Endothelial cell of umbilical vein (primary cell): ENCODE measurements around the gene DGKI. TPM values are rescaled to one million over a fixed set of nuclear protein-coding genes. Genes with fewer than 3 reads are reported as not detected.

Source experiments
- BruUV-seq: library from RNA; stranded (reverse); fragments of 400-500 nt; replicated peaks from 2 replicates; lab custom pipeline; 2021; lab: Mats Ljungman, UMichigan
- CTCF ChIA-PET: fragments of 300-600, 350-600 bp; sonication (Branson Sonifier 250); formaldehyde crosslinking; loops from one replicate; lab custom pipeline; 2021; ENCODE audit warnings: antibody characterized with exemption, inconsistent platforms; lab: Charles Lee
- POLR2A ChIA-PET: fragments of 300-600, 350-600 bp; sonication (Branson Sonifier 250); formaldehyde crosslinking; loops from one replicate; lab custom pipeline; 2021; ENCODE audit warnings: antibody characterized with exemption, inconsistent platforms; lab: Charles Lee
- DNase-seq: peaks from one replicate; pipeline ENCODE4 v3.0.0-alpha.2; 2011; ENCODE audit warnings: low read depth, low spot score
- FAIRE-seq: peaks from 2 replicates; lab custom pipeline; 2011; peaks lifted over from hg19 to GRCh38; lab: Jason Lieb, UNC
- H2AFZ ChIP-seq: 2 replicates; pipeline ENCODE4 v1.6.0; 2012; ENCODE audit warnings: low read depth, low read length, control low read depth, inconsistent platforms
- H3K27ac ChIP-seq: 2 replicates; pipeline ENCODE4 v1.5.1; 2011; ENCODE audit warnings: low read depth, mild to moderate bottlenecking, control low read depth, low read length, moderate library complexity; ENCODE audit not compliant: insufficient read depth
- H3K27me3 ChIP-seq, 2 experiments: 2 replicates each; pipeline versions ENCODE4 v1.6.0 to v1.6.1; 2011; ENCODE audit warnings: low read length in 2 of 2, mixed read lengths in 1 of 2; ENCODE audit not compliant: control insufficient read depth in 2 of 2, insufficient read depth in 2 of 2
- H3K36me3 ChIP-seq, 2 experiments: 2 replicates in 1 of 2; 3 replicates in 1 of 2; pipeline ENCODE4 v1.5.1; 2011; ENCODE audit warnings: low read length in 2 of 2, mild to moderate bottlenecking in 1 of 2, moderate library complexity in 1 of 2; ENCODE audit not compliant: control insufficient read depth in 2 of 2, insufficient read depth in 2 of 2; ENCODE audit errors: extremely low read depth in 1 of 2
- H3K4me1 ChIP-seq: 3 replicates; pipeline ENCODE4 v1.5.1; 2011; ENCODE audit warnings: mild to moderate bottlenecking, low read length; ENCODE audit not compliant: control insufficient read depth, insufficient read depth; ENCODE audit errors: extremely low read depth
- H3K4me2 ChIP-seq: 2 replicates; pipeline ENCODE4 v1.6.1; 2011; ENCODE audit warnings: low read length, control low read depth, mixed read lengths; ENCODE audit not compliant: insufficient read depth
- H3K4me3 ChIP-seq, 3 experiments: fragments of 200-600 bp in 1 of 3; sonication (generic), shearing (Covaris generic) in 1 of 3; replicated peaks in 1 of 3; 2 replicates each; pipeline ENCODE4 v1.5.1; 2011 to 2016; ENCODE audit warnings: control low read depth in 3 of 3, low read length in 3 of 3, mild to moderate bottlenecking in 2 of 3, inconsistent platforms in 1 of 3, low read depth in 1 of 3, moderate library complexity in 1 of 3; ENCODE audit not compliant: insufficient read depth in 1 of 3
- H3K79me2 ChIP-seq: 2 replicates; pipeline ENCODE4 v1.6.0; 2012; ENCODE audit warnings: low read length, inconsistent platforms; ENCODE audit not compliant: control insufficient read depth, insufficient read depth
- H3K9ac ChIP-seq: replicated peaks from 2 replicates; pipeline ENCODE3; 2011; ENCODE audit warnings: low read length, control low read depth; ENCODE audit not compliant: insufficient read depth; ENCODE audit errors: extremely low read depth
- H3K9me1 ChIP-seq: replicated peaks from 3 replicates; pipeline ENCODE4 v1.6.0; 2011; ENCODE audit warnings: mild to moderate bottlenecking, low read length; ENCODE audit not compliant: control insufficient read depth, insufficient read depth; ENCODE audit errors: extremely low read depth
- H3K9me3 ChIP-seq: replicated peaks from 2 replicates; pipeline ENCODE4 v1.5.1; 2012; ENCODE audit warnings: low read length, inconsistent platforms; ENCODE audit not compliant: control insufficient read depth, insufficient read depth
- H4K20me1 ChIP-seq: replicated peaks from 2 replicates; pipeline ENCODE3; 2011; ENCODE audit warnings: mild to moderate bottlenecking, low read length; ENCODE audit not compliant: control insufficient read depth, insufficient read depth; ENCODE audit errors: extremely low read depth
- CTCF ChIP-seq, 2 donors: IDR thresholded peaks; 1 replicate in 1 of 2; 2 replicates in 1 of 2; pipeline ENCODE4 v1.5.1; 2011; ENCODE audit warnings: low read length in 2 of 2, mild to moderate bottlenecking in 2 of 2, moderate library complexity in 2 of 2, control low read depth in 1 of 2, inconsistent platforms in 1 of 2, low read depth in 1 of 2; ENCODE audit not compliant: insufficient read depth in 1 of 2; ENCODE audit errors: extremely low read depth in 1 of 2
- FOS ChIP-seq: IDR thresholded peaks from 2 replicates; pipeline ENCODE4 v1.6.1; 2011; ENCODE audit warnings: mild to moderate bottlenecking, low read length, moderate library complexity, borderline replicate concordance; ENCODE audit not compliant: insufficient read depth
- MAX ChIP-seq: IDR thresholded peaks from 2 replicates; pipeline ENCODE4 v1.6.1; 2011; ENCODE audit not compliant: insufficient read depth, insufficient read length
- MYC ChIP-seq: IDR thresholded peaks from one replicate; pipeline ENCODE4 v1.6.1; 2011; ENCODE audit warnings: mild to moderate bottlenecking, low read depth, low read length
- POLR2A ChIP-seq: IDR thresholded peaks from 2 replicates; pipeline ENCODE4 v1.6.1; 2012; ENCODE audit warnings: low read depth, mild to moderate bottlenecking, control low read depth, low read length
- POLR2AphosphoS5 ChIP-seq: IDR thresholded peaks from 2 replicates; pipeline ENCODE4 v1.6.1; 2012; ENCODE audit warnings: low read depth, mild to moderate bottlenecking, control low read depth, low read length, moderate library complexity; ENCODE audit not compliant: insufficient read depth
- dilution Hi-C: fragments of 300-500 bp; cut with MboI; formaldehyde crosslinking; loops from one replicate; pipeline ENCODE4 v1.15.0; 2019; ENCODE audit warnings: low sequenced_read_pairs; ENCODE audit not compliant: extremely low pct_ligation_motif_present
- intact Hi-C: fragments of 100-400 bp; cut with micrococcal nuclease; formaldehyde crosslinking; loops from one replicate; pipeline ENCODE4 v1.10.0; 2022
- polyA plus RNA-seq, 4 experiments: library from polyadenylated mRNA; depleted of rRNA in 3 of 4; stranded (reverse) in 3 of 4; unstranded in 1 of 4; fragments of >200 nt; gene quantifications; 2 replicates each; pipeline versions ENCODE4 v1.2.1 to v1.2.3, GENCODE V29; 2011 to 2012; ENCODE audit warnings: missing spikeins in 1 of 4
- total RNA-seq: library from RNA; stranded (reverse); gene quantifications from 2 replicates; pipeline ENCODE4 v1.2.3, GENCODE V29; 2021

Gene DGKI
- total and polyA plus RNA-seq, 2 donors (not counting 3 experiments of a cell fraction or from before 2014, with no cell fraction given), result 0.11 to 0.51 TPM

GRCh38 chr7:137434946-137435345, 411.8 kb downstream of the DGKI start:
- H4K20me1 ChIP-seq, result no peaks in the 10 kb centered on the region
- CTCF ChIA-PET, result no interaction called here
- H3K9me3 ChIP-seq, result no peaks in the 10 kb centered on the region
- no peaks in the 10 kb centered on the region for H3K27me3 ChIP-seq
- POLR2A ChIA-PET, result no interaction called here
- no peak for DNase-seq
- H3K9ac ChIP-seq, result no peak overlapping the region
- no peak for FAIRE-seq
- BruUV-seq, result no TSS peak
- H3K79me2 ChIP-seq, result no peaks in the 10 kb centered on the region
- no peaks in the 10 kb centered on the region for H3K9me1 ChIP-seq
- no peak overlapping the region for H3K4me3 ChIP-seq
- H3K36me3 ChIP-seq, result no peaks in the 10 kb centered on the region
- intact Hi-C loops (no loop called here), dilution Hi-C loops (no loop called here)
- no peak overlapping the region for H2AFZ ChIP-seq
- H3K27ac ChIP-seq, result no peak overlapping the region
- H3K4me2 ChIP-seq, result no peak overlapping the region
- H3K4me1 ChIP-seq, result no peaks in the 10 kb centered on the region
- TF ChIP-seq FOS (no peak), CTCF (IDR thresholded peaks at IDR 0.05; ENCODE audit: extremely low read depth in 1 of 2, insufficient read depth in 1 of 2, low read depth in 1 of 2, low read length in 2 of 2) (no peak), POLR2A (no peak), POLR2AphosphoS5 (no peak)

GRCh38 chr7:137434530-137434929, 412.2 kb downstream of the DGKI start:
- no peak overlapping the region for H3K4me2 ChIP-seq
- H3K27ac ChIP-seq, result no peak overlapping the region
- intact Hi-C loops (no loop called here), dilution Hi-C loops (no loop called here)
- CTCF ChIA-PET, result no interaction called here
- no peaks in the 10 kb centered on the region for H3K36me3 ChIP-seq
- TF ChIP-seq POLR2AphosphoS5 (no peak), CTCF (IDR thresholded peaks at IDR 0.05; ENCODE audit: extremely low read depth in 1 of 2, insufficient read depth in 1 of 2, low read depth in 1 of 2, low read length in 2 of 2) (no peak), FOS (no peak), MAX (no peak), MYC (no peak), POLR2A (no peak)
- H2AFZ ChIP-seq, result no peak overlapping the region
- DNase-seq (no peak), FAIRE-seq (no peak)
- no peaks in the 10 kb centered on the region for H3K9me1 ChIP-seq
- H3K4me1 ChIP-seq, result no peaks in the 10 kb centered on the region
- H3K9ac ChIP-seq, result no peak overlapping the region
- BruUV-seq, result no TSS peak
- H3K9me3 ChIP-seq, result no peaks in the 10 kb centered on the region
- H3K27me3 ChIP-seq, result no peaks in the 10 kb centered on the region
- H3K79me2 ChIP-seq, result no peaks in the 10 kb centered on the region
- no peaks in the 10 kb centered on the region for H4K20me1 ChIP-seq
- no peak overlapping the region for H3K4me3 ChIP-seq
- POLR2A ChIA-PET, result no interaction called here
